ENCODE results near the gene ZNF415. TPM values are rescaled to one million over a fixed set of nuclear protein-coding genes. Genes with fewer than 3 reads are reported as not detected.

The ZNF415 gene
- total and polyA plus RNA-seq, 9 of the 15 experiments (the other 6 are each of a cell fraction or from before 2014, with no cell fraction given) = 0.06 to 0.82 (median 0.14) TPM; not detected in 2

DNA sequence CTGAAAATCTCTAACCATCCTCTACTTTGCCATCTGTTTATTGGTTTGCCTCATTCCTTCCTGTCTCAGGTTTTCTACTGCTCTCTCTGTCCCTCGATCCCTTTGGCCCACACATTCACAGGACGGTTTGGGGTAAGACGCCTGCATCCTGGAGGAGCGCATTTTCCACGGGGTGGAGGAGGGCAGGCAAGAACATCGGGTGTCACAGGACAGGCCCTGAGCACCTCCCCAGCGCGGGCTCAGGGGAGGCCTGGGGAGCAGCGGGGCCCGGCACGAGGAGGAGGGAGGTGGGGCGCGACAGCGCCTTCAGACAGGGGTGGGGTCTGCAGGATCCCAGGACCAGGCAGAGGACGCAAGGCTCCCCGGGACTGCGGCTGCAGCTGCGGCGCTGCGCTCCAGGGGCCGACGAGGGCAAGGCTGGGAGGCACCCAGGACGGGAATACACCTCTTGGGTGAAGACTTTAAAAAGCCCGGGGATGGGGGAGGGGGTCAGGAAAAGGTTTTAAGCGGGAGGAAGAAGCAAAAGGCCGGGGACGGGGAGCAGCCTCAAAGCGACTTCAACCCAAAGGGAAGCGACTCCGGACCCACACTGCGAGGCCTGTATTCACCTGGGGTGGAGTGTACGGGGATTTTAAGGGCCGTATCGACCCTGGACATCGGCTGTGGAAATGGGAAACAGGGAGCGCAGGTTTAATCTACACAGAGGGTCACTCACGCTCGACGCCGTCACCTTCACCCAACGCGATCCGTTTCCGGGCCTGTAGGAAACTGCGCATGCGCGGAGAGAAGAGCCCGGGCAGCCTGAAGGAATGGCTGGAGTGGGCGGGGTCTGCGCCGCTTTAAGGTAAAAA, at the start of gene ZNF415 (continued):
- TF ChIP-seq SAFB (IDR thresholded peaks at IDR 0.05; ENCODE audit: borderline replicate concordance, low read depth, low read length) = no peak

DNA sequence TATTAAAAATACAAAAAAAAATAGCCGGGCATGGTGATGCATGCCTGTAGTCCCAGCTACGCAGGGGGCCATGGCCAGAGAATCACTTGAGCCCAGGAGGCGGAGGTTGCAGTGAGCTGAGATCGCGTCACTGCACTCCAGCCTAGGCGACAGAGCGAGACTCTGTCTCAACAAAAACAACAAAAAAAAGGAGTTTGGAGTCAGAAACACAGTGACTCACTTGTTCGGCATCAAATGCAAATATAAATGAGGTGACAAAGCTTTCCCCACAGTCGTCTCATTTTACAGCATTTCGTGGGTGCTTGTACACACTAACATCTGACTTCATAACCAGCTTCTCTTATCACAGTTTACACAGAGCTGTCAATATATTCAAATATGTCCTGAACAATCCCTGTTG, 49.5 kb upstream of the ZNF415 start:
- whole genome bisulfite sequencing (ENCODE audit: insufficient coverage, low coverage, missing lambda C conversion rate) = 44% methylated on average over 10 of the region's 10 CpGs
- CTCF ChIA-PET (ENCODE audit: low intra/inter-chr PET ratio) = no interaction called here
- no peak for FAIRE-seq
- POLR2A ChIA-PET = no interaction called here
- no peak overlapping the region for H3K4me3 ChIP-seq
- intact Hi-C loops (cut with micrococcal nuclease) (no loop called here), in situ Hi-C loops (cut with MboI) (no loop called here)
- no peaks in the 10 kb centered on the region for H3K27me3 ChIP-seq (ENCODE audit: control insufficient read depth in 2 of 2, insufficient read depth in 2 of 2, low read length in 2 of 2)
- no TSS peak for BruUV-seq (replicated peaks)
- no peak overlapping the region for H2AFZ ChIP-seq (ENCODE audit: low read depth, low read length)
- no peak overlapping the region for H3K27ac ChIP-seq (ENCODE audit: extremely low read depth, low read depth, low read length)
- no peaks in the 10 kb centered on the region for H3K79me2 ChIP-seq (ENCODE audit: control insufficient read depth, insufficient read depth, low read length)
- H3K4me2 ChIP-seq (ENCODE audit: insufficient read depth, low read length) = no peak overlapping the region
- no peaks in the 10 kb centered on the region for H4K20me1 ChIP-seq (replicated peaks; ENCODE audit: control insufficient read depth, insufficient read depth, low read length)
- no peaks in the 10 kb centered on the region; the same call in 1 of the 2 replicates for H3K9me3 ChIP-seq (replicated peaks; ENCODE audit: control insufficient read depth, insufficient read depth, low read depth, low read length)
- no peak for DNase-seq (ENCODE audit: extremely low read depth in 1 of 4, low spot score in 3 of 4)
- H3K9me1 ChIP-seq (ENCODE audit: control insufficient read depth, insufficient read depth, low read length) = no peaks in the 10 kb centered on the region
- ATAC-seq = no peak
- no peak overlapping the region for H3K9ac ChIP-seq (ENCODE audit: insufficient read depth in 1 of 2, low read depth in 2 of 2, low read length in 2 of 2)
- peaks cover 3% of the 10 kb centered on the region; the same call in 1 of the 3 replicates for H3K36me3 ChIP-seq (ENCODE audit: control insufficient read depth, insufficient read depth, low read length)
- H3K4me1 ChIP-seq (replicated peaks in 1 of 2; ENCODE audit: control insufficient read depth in 2 of 2, insufficient read depth in 2 of 2, low read length in 2 of 2) = no peaks in the 10 kb centered on the region
- TF ChIP-seq, protein P1, sequence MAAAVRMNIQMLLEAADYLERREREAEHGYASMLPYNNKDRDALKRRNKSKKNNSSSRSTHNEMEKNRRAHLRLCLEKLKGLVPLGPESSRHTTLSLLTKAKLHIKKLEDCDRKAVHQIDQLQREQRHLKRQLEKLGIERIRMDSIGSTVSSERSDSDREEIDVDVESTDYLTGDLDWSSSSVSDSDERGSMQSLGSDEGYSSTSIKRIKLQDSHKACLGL (CRISPR knock-in tag; IDR thresholded peaks at IDR 0.05; ENCODE audit: borderline replicate concordance, poor library complexity, severe bottlenecking) = no peak
- TF ChIP-seq, protein P2, sequence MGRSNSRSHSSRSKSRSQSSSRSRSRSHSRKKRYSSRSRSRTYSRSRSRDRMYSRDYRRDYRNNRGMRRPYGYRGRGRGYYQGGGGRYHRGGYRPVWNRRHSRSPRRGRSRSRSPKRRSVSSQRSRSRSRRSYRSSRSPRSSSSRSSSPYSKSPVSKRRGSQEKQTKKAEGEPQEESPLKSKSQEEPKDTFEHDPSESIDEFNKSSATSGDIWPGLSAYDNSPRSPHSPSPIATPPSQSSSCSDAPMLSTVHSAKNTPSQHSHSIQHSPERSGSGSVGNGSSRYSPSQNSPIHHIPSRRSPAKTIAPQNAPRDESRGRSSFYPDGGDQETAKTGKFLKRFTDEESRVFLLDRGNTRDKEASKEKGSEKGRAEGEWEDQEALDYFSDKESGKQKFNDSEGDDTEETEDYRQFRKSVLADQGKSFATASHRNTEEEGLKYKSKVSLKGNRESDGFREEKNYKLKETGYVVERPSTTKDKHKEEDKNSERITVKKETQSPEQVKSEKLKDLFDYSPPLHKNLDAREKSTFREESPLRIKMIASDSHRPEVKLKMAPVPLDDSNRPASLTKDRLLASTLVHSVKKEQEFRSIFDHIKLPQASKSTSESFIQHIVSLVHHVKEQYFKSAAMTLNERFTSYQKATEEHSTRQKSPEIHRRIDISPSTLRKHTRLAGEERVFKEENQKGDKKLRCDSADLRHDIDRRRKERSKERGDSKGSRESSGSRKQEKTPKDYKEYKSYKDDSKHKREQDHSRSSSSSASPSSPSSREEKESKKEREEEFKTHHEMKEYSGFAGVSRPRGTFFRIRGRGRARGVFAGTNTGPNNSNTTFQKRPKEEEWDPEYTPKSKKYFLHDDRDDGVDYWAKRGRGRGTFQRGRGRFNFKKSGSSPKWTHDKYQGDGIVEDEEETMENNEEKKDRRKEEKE (IDR thresholded peaks at IDR 0.05; ENCODE audit: borderline replicate concordance in 1 of 2, control insufficient read depth in 1 of 2, low read depth in 2 of 2, low read length in 1 of 2) = no peak
- TF ChIP-seq ZNF146 (CRISPR knock-in tag; IDR thresholded peaks at IDR 0.05; ENCODE audit: unreplicated experiment) = no peak
- no peak for TF ChIP-seq SIN3B (IDR thresholded peaks at IDR 0.05; ENCODE audit: low read depth)
- TF ChIP-seq, protein P3, sequence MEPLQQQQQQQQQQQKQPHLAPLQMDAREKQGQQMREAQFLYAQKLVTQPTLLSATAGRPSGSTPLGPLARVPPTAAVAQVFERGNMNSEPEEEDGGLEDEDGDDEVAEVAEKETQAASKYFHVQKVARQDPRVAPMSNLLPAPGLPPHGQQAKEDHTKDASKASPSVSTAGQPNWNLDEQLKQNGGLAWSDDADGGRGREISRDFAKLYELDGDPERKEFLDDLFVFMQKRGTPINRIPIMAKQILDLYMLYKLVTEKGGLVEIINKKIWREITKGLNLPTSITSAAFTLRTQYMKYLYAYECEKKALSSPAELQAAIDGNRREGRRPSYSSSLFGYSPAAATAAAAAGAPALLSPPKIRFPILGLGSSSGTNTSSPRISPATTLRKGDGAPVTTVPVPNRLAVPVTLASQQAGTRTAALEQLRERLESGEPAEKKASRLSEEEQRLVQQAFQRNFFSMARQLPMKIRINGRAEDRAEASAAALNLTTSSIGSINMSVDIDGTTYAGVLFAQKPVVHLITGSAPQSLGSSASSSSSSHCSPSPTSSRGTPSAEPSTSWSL (CRISPR knock-in tag; IDR thresholded peaks at IDR 0.05; ENCODE audit: borderline replicate concordance) = no peak
- TF ChIP-seq, protein P4, sequence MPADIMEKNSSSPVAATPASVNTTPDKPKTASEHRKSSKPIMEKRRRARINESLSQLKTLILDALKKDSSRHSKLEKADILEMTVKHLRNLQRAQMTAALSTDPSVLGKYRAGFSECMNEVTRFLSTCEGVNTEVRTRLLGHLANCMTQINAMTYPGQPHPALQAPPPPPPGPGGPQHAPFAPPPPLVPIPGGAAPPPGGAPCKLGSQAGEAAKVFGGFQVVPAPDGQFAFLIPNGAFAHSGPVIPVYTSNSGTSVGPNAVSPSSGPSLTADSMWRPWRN (IDR thresholded peaks at IDR 0.05; ENCODE audit: low read depth) = no peak
- TF ChIP-seq COPS2 (conservative IDR thresholded peaks at IDR 0.05) = no peak
- no peak for TF ChIP-seq EWSR1 (IDR thresholded peaks at IDR 0.05; ENCODE audit: borderline replicate concordance, low read depth, partially characterized antibody)
- no peak for TF ChIP-seq RBBP5 (IDR thresholded peaks at IDR 0.05; ENCODE audit: borderline replicate concordance, insufficient read depth, low read length, poor library complexity, severe bottlenecking)
- no peak for TF ChIP-seq RBM22 (IDR thresholded peaks at IDR 0.05; ENCODE audit: low read depth, low read length, poor library complexity, severe bottlenecking)

All from K562 (cell line).